Uterus (tissue), 2 donors: Measurements from ENCODE around the gene PARD3.

Experiments used
- POLR2A ChIP-seq, 2 donors: fragments of 450-650 bp; IDR thresholded peaks; one replicate each; pipeline ENCODE4 v1.6.1; 2016; ENCODE audit warnings: antibody characterized with exemption in 2 of 2, mild to moderate bottlenecking in 1 of 2, moderate library complexity in 1 of 2
- TF ChIP-seq, protein P1 (sequence below), 4 experiments: fragments of 200-600 bp in 2 of 4; fragments of 450-650 bp in 2 of 4; sonication (generic) in 2 of 4; IDR thresholded peaks; one replicate each; pipeline ENCODE4 v1.5.1; 2016 to 2019; ENCODE audit warnings: antibody characterized with exemption in 4 of 4, mild to moderate bottlenecking in 2 of 4, moderate library complexity in 1 of 4

DNA sequence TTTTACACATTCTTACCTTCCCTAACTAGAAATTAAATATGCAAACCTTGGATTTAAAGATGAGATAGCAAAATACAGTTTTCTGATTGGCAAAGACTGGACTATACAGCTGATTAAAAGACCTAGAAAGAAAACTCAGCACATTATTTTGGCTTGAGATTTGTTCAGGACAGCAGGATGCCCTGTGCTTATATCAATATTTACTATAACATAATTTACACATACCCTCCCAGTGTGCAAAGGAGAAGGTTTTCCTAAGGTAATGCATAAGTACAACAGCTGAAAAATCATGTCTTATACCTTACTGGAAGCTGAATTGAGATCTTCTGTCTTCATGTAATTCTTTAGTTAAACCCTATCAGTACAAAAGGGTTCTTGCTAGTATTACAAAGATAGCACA lies 458.6 kb downstream of the PARD3 start:
- no peak for TF ChIP-seq POLR2A (IDR thresholded peaks at IDR 0.05)
- TF ChIP-seq, protein P1, sequence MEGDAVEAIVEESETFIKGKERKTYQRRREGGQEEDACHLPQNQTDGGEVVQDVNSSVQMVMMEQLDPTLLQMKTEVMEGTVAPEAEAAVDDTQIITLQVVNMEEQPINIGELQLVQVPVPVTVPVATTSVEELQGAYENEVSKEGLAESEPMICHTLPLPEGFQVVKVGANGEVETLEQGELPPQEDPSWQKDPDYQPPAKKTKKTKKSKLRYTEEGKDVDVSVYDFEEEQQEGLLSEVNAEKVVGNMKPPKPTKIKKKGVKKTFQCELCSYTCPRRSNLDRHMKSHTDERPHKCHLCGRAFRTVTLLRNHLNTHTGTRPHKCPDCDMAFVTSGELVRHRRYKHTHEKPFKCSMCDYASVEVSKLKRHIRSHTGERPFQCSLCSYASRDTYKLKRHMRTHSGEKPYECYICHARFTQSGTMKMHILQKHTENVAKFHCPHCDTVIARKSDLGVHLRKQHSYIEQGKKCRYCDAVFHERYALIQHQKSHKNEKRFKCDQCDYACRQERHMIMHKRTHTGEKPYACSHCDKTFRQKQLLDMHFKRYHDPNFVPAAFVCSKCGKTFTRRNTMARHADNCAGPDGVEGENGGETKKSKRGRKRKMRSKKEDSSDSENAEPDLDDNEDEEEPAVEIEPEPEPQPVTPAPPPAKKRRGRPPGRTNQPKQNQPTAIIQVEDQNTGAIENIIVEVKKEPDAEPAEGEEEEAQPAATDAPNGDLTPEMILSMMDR (IDR thresholded peaks at IDR 0.05), result no peak
